SH-SY5Y (cell line): ENCODE measurements around the gene KBTBD12.

Source experiments
- GATA2 ChIP-seq: IDR thresholded peaks from 2 replicates; pipeline ENCODE4 v1.6.1; 2011; ENCODE audit warnings: mild to moderate bottlenecking, low read depth, low read length
- GATA3 ChIP-seq: IDR thresholded peaks from 2 replicates; pipeline ENCODE4 v1.6.1; 2011; ENCODE audit warnings: low read depth, mild to moderate bottlenecking, low read length, moderate library complexity

GRCh38 chr3:127992127-127992526 is 77.1 kb downstream of the KBTBD12 start:
- TF ChIP-seq GATA2 (no peak), GATA3 (no peak)
